Activated CD4-positive, alpha-beta T cell treated with anti-CD3 and anti-CD28 coated beads, Interleukin-2, amount 50 U/mL, for 1 hour (primary cell): ENCODE data around the gene RNGTT.
"Not testable (repeated sequence)": the region's sequence is repeated elsewhere in the genome, so short reads cannot be mapped to it uniquely, and the experiment has no call there.

Source experiments
- DNase-seq: peaks from one replicate; pipeline ENCODE4 v3.0.0-alpha.2; 2020

RNGTT gene

GRCh38 chr6:88858455-88858854 is 105.0 kb downstream of the RNGTT start:
- DNase-seq, result no peak

- no peak for DNase-seq
These were observed 106.9 kb downstream of the RNGTT start for GRCh38 chr6:88856566-88856965.

- DNase-seq, result no peak
These were observed 107.8 kb downstream of the RNGTT start for GRCh38 chr6:88855541-88856147.

GRCh38 chr6:88852775-88853174 is 110.6 kb downstream of the RNGTT start:
- DNase-seq, result no peak

GRCh38 chr6:88852000-88852399 is 111.4 kb downstream of the RNGTT start:
- DNase-seq, result no peak

- DNase-seq, result no peak
These were observed 114.5 kb downstream of the RNGTT start for GRCh38 chr6:88848870-88849269.

- DNase-seq, result no peak
These were observed 120.4 kb downstream of the RNGTT start for GRCh38 chr6:88843040-88843439.

GRCh38 chr6:88842320-88842719 is 121.1 kb downstream of the RNGTT start:
- DNase-seq, result no peak

GRCh38 chr6:88840796-88841539 is 122.5 kb downstream of the RNGTT start:
- DNase-seq, result no peak

GRCh38 chr6:88840289-88840688 is 123.1 kb downstream of the RNGTT start:
- no peak for DNase-seq

GRCh38 chr6:88839280-88839679 is 124.1 kb downstream of the RNGTT start:
- DNase-seq, result no peak

GRCh38 chr6:88835210-88835609 is 128.2 kb downstream of the RNGTT start:
- no peak for DNase-seq

GRCh38 chr6:88833071-88833470 is 130.3 kb downstream of the RNGTT start:
- DNase-seq, result not testable (repeated sequence)

GRCh38 chr6:88827599-88827998 is 135.8 kb downstream of the RNGTT start:
- DNase-seq, result not testable (repeated sequence)

- no peak for DNase-seq
These were observed 137.6 kb downstream of the RNGTT start for GRCh38 chr6:88825856-88826255.

GRCh38 chr6:88823998-88824397 is 139.4 kb downstream of the RNGTT start:
- DNase-seq, result no peak

GRCh38 chr6:88815491-88815890 is 147.9 kb downstream of the RNGTT start:
- no peak for DNase-seq

GRCh38 chr6:88814909-88815308 is 148.5 kb downstream of the RNGTT start:
- DNase-seq, result no peak

- no peak for DNase-seq
These were observed 150.4 kb downstream of the RNGTT start for GRCh38 chr6:88813045-88813444.

- DNase-seq, result no peak
These were observed 152.7 kb downstream of the RNGTT start for GRCh38 chr6:88810701-88811100.

GRCh38 chr6:88810089-88810488 is 153.3 kb downstream of the RNGTT start:
- DNase-seq, result no peak

GRCh38 chr6:88808381-88808780 is 155.0 kb downstream of the RNGTT start:
- DNase-seq, result no peak

GRCh38 chr6:88807622-88808021 is 155.8 kb downstream of the RNGTT start:
- no peak for DNase-seq

- DNase-seq, result no peak
These were observed 156.7 kb downstream of the RNGTT start for GRCh38 chr6:88806728-88807127.

GRCh38 chr6:88804701-88805100 is 158.7 kb downstream of the RNGTT start:
- DNase-seq, result no peak
